Mesendoderm (in vitro differentiated cells): Measurements from ENCODE around the gene MRRF.

Experiments used
- DNase-seq: peaks from one replicate; pipeline ENCODE4 v3.0.0; 2013
- H2AK5ac ChIP-seq: 2 replicates; pipeline ENCODE4 v1.6.1; 2013; ENCODE audit warnings: low read length, inconsistent platforms
- H2BK120ac ChIP-seq: 2 replicates; pipeline ENCODE4 v1.6.1; 2013; ENCODE audit warnings: low read depth, mild to moderate bottlenecking, low read length, moderate library complexity, mixed read lengths
- H2BK15ac ChIP-seq: replicated peaks from 2 replicates; pipeline ENCODE4 v1.6.1; 2013; ENCODE audit warnings: low read depth, mild to moderate bottlenecking, moderate library complexity
- H2BK5ac ChIP-seq: 2 replicates; pipeline ENCODE4 v1.6.1; 2013; ENCODE audit warnings: low read length, inconsistent platforms
- H3K18ac ChIP-seq: 2 replicates; pipeline ENCODE4 v1.6.1; 2013; ENCODE audit warnings: mild to moderate bottlenecking, low read length, mixed read lengths
- H3K23ac ChIP-seq: one replicate; pipeline ENCODE4 v1.6.1; 2013; ENCODE audit warnings: low read length
- H3K27ac ChIP-seq: 2 replicates; pipeline ENCODE4 v1.5.1; 2013; ENCODE audit warnings: low read depth, mild to moderate bottlenecking, inconsistent platforms, low read length, moderate library complexity
- H3K27me3 ChIP-seq: 2 replicates; pipeline ENCODE4 v1.6.1; 2013; ENCODE audit warnings: low read length, control low read depth, mild to moderate bottlenecking, inconsistent platforms; ENCODE audit not compliant: insufficient read depth, poor library complexity
- H3K36me3 ChIP-seq: 2 replicates; pipeline ENCODE4 v1.6.1; 2013; ENCODE audit warnings: low read length, inconsistent platforms; ENCODE audit not compliant: control insufficient read depth, insufficient read depth
- H3K4ac ChIP-seq: one replicate; pipeline ENCODE4 v1.6.1; 2013; ENCODE audit warnings: low read depth, mild to moderate bottlenecking, low read length, moderate library complexity
- H3K4me1 ChIP-seq: 2 replicates; pipeline ENCODE4 v1.6.1; 2013; ENCODE audit warnings: low read depth, low read length, inconsistent platforms; ENCODE audit not compliant: control insufficient read depth
- H3K4me2 ChIP-seq: 2 replicates; pipeline ENCODE4 v1.6.1; 2013; ENCODE audit warnings: low read length
- H3K4me3 ChIP-seq: 2 replicates; pipeline ENCODE4 v1.5.1; 2013; ENCODE audit warnings: mild to moderate bottlenecking, low read length
- H3K56ac ChIP-seq: one replicate; pipeline ENCODE4 v1.6.1; 2013; ENCODE audit warnings: low read length
- H3K79me1 ChIP-seq: 2 replicates; pipeline ENCODE4 v1.6.1; 2013; ENCODE audit warnings: low read length, inconsistent platforms
- H3K79me2 ChIP-seq: 2 replicates; pipeline ENCODE4 v1.6.1; 2013; ENCODE audit warnings: mild to moderate bottlenecking, low read length; ENCODE audit not compliant: control insufficient read depth, insufficient read depth
- H3K9ac ChIP-seq: 2 replicates; pipeline ENCODE4 v1.6.1; 2013; ENCODE audit warnings: low read length, inconsistent platforms
- H4K5ac ChIP-seq: one replicate; pipeline ENCODE4 v1.6.1; 2013; ENCODE audit warnings: low read length
- H4K8ac ChIP-seq: one replicate; pipeline ENCODE4 v1.6.1; 2013; ENCODE audit warnings: low read depth, mild to moderate bottlenecking, control low read depth, low read length, moderate library complexity
- WGBS: extraction: QIAGEN DNeasy Blood & Tissue Kit; methylation state at CpG from one replicate; pipeline ENCODE4 v1.1.7; 2013; ENCODE audit warnings: low lambda C conversion rate, missing lambda C conversion rate; ENCODE audit not compliant: insufficient coverage; ENCODE audit errors: extremely low coverage; 5-methylcytosine and 5-hydroxymethylcytosine counted together

Gene MRRF

GRCh38 chr9:122350577-122351355, 86.1 kb downstream of the MRRF start:
- DNase-seq, result peak; percentile 70
- Histone ChIP-seq H2AK5ac (no peak overlapping the region), H3K4me3 (no peak overlapping the region), H3K56ac (no peak overlapping the region), H2BK5ac (no peak overlapping the region), H3K4me1 (no peaks in the 10 kb centered on the region), H3K79me1 (no peaks in the 10 kb centered on the region), H3K4me2 (no peak overlapping the region), H3K27me3 (no peaks in the 10 kb centered on the region), H2BK15ac (no peak overlapping the region), H3K79me2 (no peaks in the 10 kb centered on the region), H3K18ac (no peak overlapping the region), H4K8ac (no peak overlapping the region), H3K36me3 (no peaks in the 10 kb centered on the region), H2BK120ac (no peak overlapping the region), H3K4ac (no peak overlapping the region), H3K27ac (no peak overlapping the region), H3K23ac (no peak overlapping the region), H3K9ac (no peak overlapping the region), H4K5ac (no peak overlapping the region)
- no CpG with 5 or more reads among the region's 11 CpGs for WGBS

- WGBS, result no CpG with 5 or more reads among the region's 8 CpGs
- H3K4me2 ChIP-seq, result no peak overlapping the region
Measured at GRCh38 chr9:122354536-122355199, 90.0 kb downstream of the MRRF start.

GRCh38 chr9:122355336-122355875, 90.7 kb downstream of the MRRF start:
- no peak overlapping the region for H2BK15ac ChIP-seq

More at GRCh38 chr9:122354536-122355199, 90.0 kb downstream of the MRRF start:
- Histone ChIP-seq H3K27ac (no peak overlapping the region), H3K27me3 (no peaks in the 10 kb centered on the region), H3K56ac (no peak overlapping the region), H3K36me3 (no peaks in the 10 kb centered on the region), H2BK15ac (no peak overlapping the region), H2BK120ac (no peak overlapping the region), H3K9ac (no peak overlapping the region), H3K4me1 (no peaks in the 10 kb centered on the region), H4K5ac (no peak overlapping the region), H2BK5ac (no peak overlapping the region), H3K18ac (no peak overlapping the region), H3K23ac (no peak overlapping the region), H3K79me2 (no peaks in the 10 kb centered on the region), H2AK5ac (no peak overlapping the region), H4K8ac (no peak overlapping the region), H3K79me1 (no peaks in the 10 kb centered on the region), H3K4me3 (no peak overlapping the region), H3K4ac (no peak overlapping the region)
- DNase-seq, result no peak

GRCh38 chr9:122356627-122357026, 91.9 kb downstream of the MRRF start:
- H3K36me3 ChIP-seq, result no peaks in the 10 kb centered on the region
- DNase-seq, result no peak
- no peak overlapping the region for H2AK5ac ChIP-seq
- H3K9ac ChIP-seq, result no peak overlapping the region
- no peak overlapping the region for H3K27ac ChIP-seq
- H3K4me1 ChIP-seq, result no peaks in the 10 kb centered on the region
- no peak overlapping the region for H3K56ac ChIP-seq
- no peak overlapping the region for H3K18ac ChIP-seq
- H4K8ac ChIP-seq, result no peak overlapping the region
- H2BK120ac ChIP-seq, result no peak overlapping the region
- no peak overlapping the region for H3K23ac ChIP-seq
- H3K4me2 ChIP-seq, result no peak overlapping the region
- H3K79me2 ChIP-seq, result no peaks in the 10 kb centered on the region
- WGBS, result no CpG with 5 or more reads among the region's 2 CpGs
- H2BK15ac ChIP-seq, result no peak overlapping the region
- no peak overlapping the region for H2BK5ac ChIP-seq
- H4K5ac ChIP-seq, result no peak overlapping the region
- H3K27me3 ChIP-seq, result no peaks in the 10 kb centered on the region
- no peaks in the 10 kb centered on the region for H3K79me1 ChIP-seq
- H3K4ac ChIP-seq, result no peak overlapping the region
- H3K4me3 ChIP-seq, result no peak overlapping the region

More at GRCh38 chr9:122355336-122355875, 90.7 kb downstream of the MRRF start:
- Histone ChIP-seq H3K79me2 (no peaks in the 10 kb centered on the region), H3K56ac (no peak overlapping the region), H3K4me2 (no peak overlapping the region), H4K8ac (no peak overlapping the region), H3K9ac (no peak overlapping the region), H3K18ac (no peak overlapping the region), H3K27me3 (no peaks in the 10 kb centered on the region), H4K5ac (no peak overlapping the region), H3K23ac (no peak overlapping the region), H3K27ac (no peak overlapping the region), H2BK120ac (no peak overlapping the region), H3K79me1 (no peaks in the 10 kb centered on the region), H3K4ac (no peak overlapping the region), H3K4me3 (no peak overlapping the region), H3K36me3 (no peaks in the 10 kb centered on the region), H2BK5ac (no peak overlapping the region), H2AK5ac (no peak overlapping the region), H3K4me1 (no peaks in the 10 kb centered on the region)
- no peak for DNase-seq
- WGBS, result no CpG with 5 or more reads among the region's 4 CpGs

GRCh38 chr9:122360891-122361290, 96.2 kb downstream of the MRRF start:
- Histone ChIP-seq H2AK5ac (no peak overlapping the region), H3K4me1 (no peaks in the 10 kb centered on the region), H3K79me1 (no peaks in the 10 kb centered on the region), H4K5ac (no peak overlapping the region), H4K8ac (no peak overlapping the region), H2BK5ac (no peak overlapping the region), H3K9ac (no peak overlapping the region), H3K4me3 (no peak overlapping the region), H3K27ac (no peak overlapping the region), H3K23ac (no peak overlapping the region), H3K4me2 (no peak overlapping the region), H2BK15ac (no peak overlapping the region), H3K18ac (no peak overlapping the region), H3K36me3 (no peaks in the 10 kb centered on the region), H3K79me2 (no peaks in the 10 kb centered on the region), H3K56ac (no peak overlapping the region), H3K27me3 (no peaks in the 10 kb centered on the region), H2BK120ac (no peak overlapping the region), H3K4ac (no peak overlapping the region)
- DNase-seq, result no peak
- WGBS, result no CpG with 5 or more reads among the region's 8 CpGs
